Measurements from ENCODE around the gene SLC25A13. TPM values are rescaled to one million over a fixed set of nuclear protein-coding genes. Genes with fewer than 3 reads are reported as not detected.

Gene SLC25A13
- total RNA-seq, 1 experiment from 2014 or later: 71.7 TPM

DNA sequence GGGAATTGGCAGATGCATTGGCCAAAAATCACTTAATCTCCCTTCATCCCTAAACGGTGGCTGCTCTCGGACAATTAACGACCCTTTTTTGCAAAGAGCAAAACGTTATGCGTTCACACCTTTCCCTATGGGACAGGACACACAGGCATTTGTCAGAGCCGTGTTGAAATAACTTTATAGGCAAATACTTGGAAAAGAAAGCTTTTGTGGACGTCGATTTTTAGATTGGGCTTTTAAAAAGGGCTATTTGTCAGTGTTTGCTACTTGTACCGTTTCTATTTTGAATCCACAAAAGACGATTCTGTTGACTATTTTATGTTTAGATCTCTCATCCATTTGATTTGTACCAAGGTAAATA lies 245.6 kb downstream of the SLC25A13 start:
- H3K4me1 ChIP-seq (ENCODE audit: insufficient read depth, low read length): no peaks in the 10 kb centered on the region
- Mint-ChIP-seq H3K27ac (no peak overlapping the region), H3K9me3 (no peaks in the 10 kb centered on the region), H3K4me1 (peaks cover 12% of the 10 kb centered on the region in 2 experiments; a peak in 3 of 4 replicates), H3K36me3 (ENCODE audit: insufficient read depth in 1 of 3, low read depth in 3 of 3) (no peaks in the 10 kb centered on the region), H3K4me3 (peak overlapping the region; percentile 78 to 88), H3K27me3 (ENCODE audit: low read depth) (peaks cover 20% of the 10 kb centered on the region)
- no peak overlapping the region for H2BK5ac ChIP-seq (ENCODE audit: insufficient read length, low read length)
- H3K18ac ChIP-seq (ENCODE audit: insufficient read length, low read depth, low read length): no peak overlapping the region
- no peak overlapping the region for H2BK120ac ChIP-seq (ENCODE audit: low read depth, low read length, poor library complexity, severe bottlenecking)
- H3K9me3 ChIP-seq (ENCODE audit: control insufficient read depth, low read depth, low read length): no peaks in the 10 kb centered on the region
- H2AK5ac ChIP-seq (ENCODE audit: insufficient read length, low read length): no peak overlapping the region
- H4K8ac ChIP-seq (replicated peaks; ENCODE audit: insufficient read length, low read depth, low read length): no peak overlapping the region
- no peaks in the 10 kb centered on the region for H4K20me1 ChIP-seq (ENCODE audit: control insufficient read depth, insufficient read depth, insufficient read length)
- no peak for DNase-seq
- H3K23me2 ChIP-seq (ENCODE audit: insufficient read length, low read depth, low read length, poor library complexity, severe bottlenecking): peaks cover 8% of the 10 kb centered on the region
- no peak overlapping the region for H3K56ac ChIP-seq (ENCODE audit: insufficient read length, low read depth, low read length)
- H3K27ac ChIP-seq (ENCODE audit: insufficient read length, low read depth, low read length): no peak overlapping the region
- H3T11ph ChIP-seq (ENCODE audit: low read length): no peak overlapping the region
- H4K91ac ChIP-seq (ENCODE audit: insufficient read length, low read depth, low read length): no peak overlapping the region
- H3K14ac ChIP-seq (ENCODE audit: insufficient read depth, low read length): no peak overlapping the region
- no peak overlapping the region for H2BK15ac ChIP-seq (ENCODE audit: low read depth, low read length)
- H3K4me2 ChIP-seq (ENCODE audit: insufficient read depth, insufficient read length, low read length): peak overlapping the region; percentile 97
- peaks cover 3% of the 10 kb centered on the region; the same call in 1 of the 2 replicates for H3K27me3 ChIP-seq (ENCODE audit: insufficient read depth, low read length)
- no peak overlapping the region for H2AFZ ChIP-seq (ENCODE audit: low read length)
- H3K79me1 ChIP-seq (ENCODE audit: insufficient read depth, low read depth, low read length, poor library complexity, severe bottlenecking): no peaks in the 10 kb centered on the region
- no peaks in the 10 kb centered on the region for H3K79me2 ChIP-seq (ENCODE audit: insufficient read depth, low read length)
- WGBS (ENCODE audit: extremely low coverage, insufficient read length, low lambda C conversion rate): no CpG with 5 or more reads among the region's 10 CpGs
- H2BK12ac ChIP-seq (ENCODE audit: insufficient read length, low read depth, low read length): no peak overlapping the region
- H3K23ac ChIP-seq (ENCODE audit: insufficient read length, low read depth, low read length): no peak overlapping the region
- H4K5ac ChIP-seq (ENCODE audit: insufficient read length, low read depth, low read length): no peak overlapping the region
- no peak overlapping the region for H2BK20ac ChIP-seq (ENCODE audit: low read depth, low read length, poor library complexity, severe bottlenecking)
- no peak overlapping the region for H3K9ac ChIP-seq (ENCODE audit: extremely low read depth, insufficient read length, low read length)
- TF ChIP-seq, protein P1, sequence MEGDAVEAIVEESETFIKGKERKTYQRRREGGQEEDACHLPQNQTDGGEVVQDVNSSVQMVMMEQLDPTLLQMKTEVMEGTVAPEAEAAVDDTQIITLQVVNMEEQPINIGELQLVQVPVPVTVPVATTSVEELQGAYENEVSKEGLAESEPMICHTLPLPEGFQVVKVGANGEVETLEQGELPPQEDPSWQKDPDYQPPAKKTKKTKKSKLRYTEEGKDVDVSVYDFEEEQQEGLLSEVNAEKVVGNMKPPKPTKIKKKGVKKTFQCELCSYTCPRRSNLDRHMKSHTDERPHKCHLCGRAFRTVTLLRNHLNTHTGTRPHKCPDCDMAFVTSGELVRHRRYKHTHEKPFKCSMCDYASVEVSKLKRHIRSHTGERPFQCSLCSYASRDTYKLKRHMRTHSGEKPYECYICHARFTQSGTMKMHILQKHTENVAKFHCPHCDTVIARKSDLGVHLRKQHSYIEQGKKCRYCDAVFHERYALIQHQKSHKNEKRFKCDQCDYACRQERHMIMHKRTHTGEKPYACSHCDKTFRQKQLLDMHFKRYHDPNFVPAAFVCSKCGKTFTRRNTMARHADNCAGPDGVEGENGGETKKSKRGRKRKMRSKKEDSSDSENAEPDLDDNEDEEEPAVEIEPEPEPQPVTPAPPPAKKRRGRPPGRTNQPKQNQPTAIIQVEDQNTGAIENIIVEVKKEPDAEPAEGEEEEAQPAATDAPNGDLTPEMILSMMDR (conservative IDR thresholded peaks at IDR 0.05): no peak
- no peak overlapping the region for H3K4ac ChIP-seq (ENCODE audit: low read depth, low read length)

All from H9 (cell line).